IPS-NIHi11 (cell line): ENCODE measurements around the gene DNHD1.

Experiments used
- DNase-seq: peaks from one replicate; pipeline ENCODE4 v3.0.0; 2012; ENCODE audit warnings: mixed read lengths, low spot score

The DNHD1 gene

GRCh38 chr11:6594142-6594768 is 97.2 kb downstream of the DNHD1 start:
- DNase-seq, result no peak

GRCh38 chr11:6596239-6596877 is 99.3 kb downstream of the DNHD1 start:
- DNase-seq, result no peak

- no peak for DNase-seq
These were observed 101.5 kb downstream of the DNHD1 start for GRCh38 chr11:6598555-6598954.

GRCh38 chr11:6599449-6599848 is 102.4 kb downstream of the DNHD1 start:
- DNase-seq, result no peak

- no peak for DNase-seq
These were observed 102.9 kb downstream of the DNHD1 start for GRCh38 chr11:6599881-6600390.

GRCh38 chr11:6601041-6601461 is 104.0 kb downstream of the DNHD1 start:
- DNase-seq, result no peak

GRCh38 chr11:6602096-6602940 is 105.2 kb downstream of the DNHD1 start:
- DNase-seq, result no peak

GRCh38 chr11:6603287-6604080 is 106.4 kb downstream of the DNHD1 start, which contains the start of the genes ILK and RRP8:
Gene ILK (plus strand): TSS chr11:6603774. CDS start chr11:6604272, 498 bp downstream.
Gene RRP8 (minus strand): TSS chr11:6603616. CDS start chr11:6603502, 114 bp downstream.
- peak; percentile 96 for DNase-seq

- peak; percentile 42 for DNase-seq
These were observed 107.1 kb downstream of the DNHD1 start for GRCh38 chr11:6604081-6604626.

- DNase-seq, result no peak
These were observed 107.7 kb downstream of the DNHD1 start for GRCh38 chr11:6604790-6605189.

GRCh38 chr11:6606471-6607189 is 109.5 kb downstream of the DNHD1 start:
- peak; percentile 91 for DNase-seq

GRCh38 chr11:6607190-6607795 is 110.2 kb downstream of the DNHD1 start:
- no peak for DNase-seq

- no peak for DNase-seq
These were observed 110.9 kb downstream of the DNHD1 start for GRCh38 chr11:6608011-6608410.

GRCh38 chr11:6608726-6609501 is 111.8 kb downstream of the DNHD1 start:
- DNase-seq, result no peak

- DNase-seq, result no peak
These were observed 112.5 kb downstream of the DNHD1 start for GRCh38 chr11:6609502-6610015.

- DNase-seq, result no peak
These were observed 113.5 kb downstream of the DNHD1 start for GRCh38 chr11:6610591-6610990.

GRCh38 chr11:6611092-6611962 is 114.2 kb downstream of the DNHD1 start:
- DNase-seq, result no peak

- no peak for DNase-seq
These were observed 114.8 kb downstream of the DNHD1 start for GRCh38 chr11:6611963-6612212.
